Liver (tissue), 3 donors: ENCODE measurements around the gene MLLT3.

Experiments
- ATF3 ChIP-seq: IDR thresholded peaks from 2 replicates; pipeline ENCODE4 v1.6.1; 2016; ENCODE audit warnings: antibody characterized with exemption
- CTCF ChIP-seq: fragments of 150-350 bp; IDR thresholded peaks from 2 replicates; pipeline ENCODE4 v1.5.1; 2017; ENCODE audit warnings: improper control_type of control experiment, low read depth, low read length; ENCODE audit not compliant: missing input control
- EGR1 ChIP-seq, 2 donors: IDR thresholded peaks; 2 replicates each; pipeline ENCODE4 v1.6.1; 2016 to 2018; ENCODE audit warnings: antibody characterized with exemption in 2 of 2, low read depth in 2 of 2
- JUND ChIP-seq, 2 donors: IDR thresholded peaks; 2 replicates each; pipeline ENCODE4 v1.6.1; 2016; ENCODE audit warnings: antibody characterized with exemption in 2 of 2
- MAX ChIP-seq: IDR thresholded peaks from 2 replicates; pipeline ENCODE4 v1.6.1; 2016; ENCODE audit warnings: antibody characterized with exemption
- NR2F2 ChIP-seq: IDR thresholded peaks from 2 replicates; pipeline ENCODE4 v1.6.1; 2016; ENCODE audit warnings: antibody characterized with exemption
- RAD21 ChIP-seq, 2 donors: IDR thresholded peaks; 2 replicates each; pipeline ENCODE4 v1.6.1; 2016; ENCODE audit warnings: antibody characterized with exemption in 2 of 2, mild to moderate bottlenecking in 2 of 2
- REST ChIP-seq: IDR thresholded peaks from 2 replicates; pipeline ENCODE4 v1.6.1; 2016; ENCODE audit warnings: antibody characterized with exemption, mild to moderate bottlenecking
- SP1 ChIP-seq: IDR thresholded peaks from 2 replicates; pipeline ENCODE4 v1.6.1; 2018; ENCODE audit warnings: antibody characterized with exemption, mild to moderate bottlenecking
- TAF1 ChIP-seq: conservative IDR thresholded peaks from 2 replicates; pipeline ENCODE4 v1.6.1; 2016; ENCODE audit warnings: antibody characterized with exemption, mild to moderate bottlenecking
- YY1 ChIP-seq: IDR thresholded peaks from 2 replicates; pipeline ENCODE4 v1.6.1; 2016; ENCODE audit warnings: antibody characterized with exemption, mild to moderate bottlenecking
- donor health status: healthy.
- donor health status: healthy.

- no peak for TF ChIP-seq CTCF
- no peak for TF ChIP-seq SP1
- TF ChIP-seq REST = no peak
- no peak for TF ChIP-seq RAD21 (IDR thresholded peaks at IDR 0.05)
- no peak for TF ChIP-seq YY1
- TF ChIP-seq JUND (IDR thresholded peaks at IDR 0.05) = no peak
- no peak for TF ChIP-seq ATF3
- no peak for TF ChIP-seq EGR1 (IDR thresholded peaks at IDR 0.05; ENCODE audit: low read depth in 2 of 2)
- no peak for TF ChIP-seq TAF1
- TF ChIP-seq MAX = no peak
- TF ChIP-seq NR2F2 = no peak
These were observed 300.7 kb downstream of the MLLT3 start for GRCh38 chr9:20321423-20322082.
